Measurements from ENCODE around the gene CSGALNACT2.

DNA sequence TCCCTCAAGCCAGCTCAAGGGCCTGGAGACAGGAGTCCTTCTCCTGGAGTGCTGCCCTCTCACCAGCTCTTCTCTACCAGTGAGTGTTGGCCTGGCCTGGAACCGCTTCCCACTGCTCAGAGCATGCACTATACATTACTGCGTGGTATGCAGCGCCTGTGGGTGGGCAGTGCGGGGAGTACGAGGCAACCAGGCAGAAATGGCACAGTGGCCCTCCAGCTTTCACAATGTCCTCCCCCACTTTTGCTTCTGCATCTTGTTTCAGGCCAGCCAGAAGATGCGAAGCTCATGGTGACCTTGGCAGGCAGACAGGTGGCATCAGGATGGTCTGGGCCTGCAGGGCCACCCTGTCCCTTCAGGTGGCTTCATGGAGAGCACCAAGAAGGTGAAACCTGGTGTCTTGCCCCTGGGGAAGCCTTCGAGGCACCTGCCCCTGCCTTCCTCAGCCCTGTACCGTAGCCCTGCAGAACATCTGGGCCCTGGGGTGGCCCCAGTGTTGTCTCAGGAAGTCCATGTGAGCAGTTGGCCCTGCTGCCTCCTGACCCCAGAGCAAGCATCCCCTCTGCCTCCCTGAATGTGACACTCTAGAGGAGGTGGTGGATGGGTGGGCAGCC lies 92.8 kb downstream of the CSGALNACT2 start:
- TF ChIP-seq, protein P1, sequence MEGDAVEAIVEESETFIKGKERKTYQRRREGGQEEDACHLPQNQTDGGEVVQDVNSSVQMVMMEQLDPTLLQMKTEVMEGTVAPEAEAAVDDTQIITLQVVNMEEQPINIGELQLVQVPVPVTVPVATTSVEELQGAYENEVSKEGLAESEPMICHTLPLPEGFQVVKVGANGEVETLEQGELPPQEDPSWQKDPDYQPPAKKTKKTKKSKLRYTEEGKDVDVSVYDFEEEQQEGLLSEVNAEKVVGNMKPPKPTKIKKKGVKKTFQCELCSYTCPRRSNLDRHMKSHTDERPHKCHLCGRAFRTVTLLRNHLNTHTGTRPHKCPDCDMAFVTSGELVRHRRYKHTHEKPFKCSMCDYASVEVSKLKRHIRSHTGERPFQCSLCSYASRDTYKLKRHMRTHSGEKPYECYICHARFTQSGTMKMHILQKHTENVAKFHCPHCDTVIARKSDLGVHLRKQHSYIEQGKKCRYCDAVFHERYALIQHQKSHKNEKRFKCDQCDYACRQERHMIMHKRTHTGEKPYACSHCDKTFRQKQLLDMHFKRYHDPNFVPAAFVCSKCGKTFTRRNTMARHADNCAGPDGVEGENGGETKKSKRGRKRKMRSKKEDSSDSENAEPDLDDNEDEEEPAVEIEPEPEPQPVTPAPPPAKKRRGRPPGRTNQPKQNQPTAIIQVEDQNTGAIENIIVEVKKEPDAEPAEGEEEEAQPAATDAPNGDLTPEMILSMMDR (IDR thresholded peaks at IDR 0.05), result no peak
- TF ChIP-seq NFIC (IDR thresholded peaks at IDR 0.05; ENCODE audit: borderline replicate concordance) (no peak), YY1 (IDR thresholded peaks at IDR 0.05; ENCODE audit: low read depth) (no peak)

All from SK-N-SH (cell line).